ENCODE data around the gene LSM14B. TPM values are rescaled to one million over a fixed set of nuclear protein-coding genes. Genes with fewer than 3 reads are reported as not detected.

Gene LSM14B
- total RNA-seq, 1 experiment from 2014 or later = 82.4 TPM

DNA sequence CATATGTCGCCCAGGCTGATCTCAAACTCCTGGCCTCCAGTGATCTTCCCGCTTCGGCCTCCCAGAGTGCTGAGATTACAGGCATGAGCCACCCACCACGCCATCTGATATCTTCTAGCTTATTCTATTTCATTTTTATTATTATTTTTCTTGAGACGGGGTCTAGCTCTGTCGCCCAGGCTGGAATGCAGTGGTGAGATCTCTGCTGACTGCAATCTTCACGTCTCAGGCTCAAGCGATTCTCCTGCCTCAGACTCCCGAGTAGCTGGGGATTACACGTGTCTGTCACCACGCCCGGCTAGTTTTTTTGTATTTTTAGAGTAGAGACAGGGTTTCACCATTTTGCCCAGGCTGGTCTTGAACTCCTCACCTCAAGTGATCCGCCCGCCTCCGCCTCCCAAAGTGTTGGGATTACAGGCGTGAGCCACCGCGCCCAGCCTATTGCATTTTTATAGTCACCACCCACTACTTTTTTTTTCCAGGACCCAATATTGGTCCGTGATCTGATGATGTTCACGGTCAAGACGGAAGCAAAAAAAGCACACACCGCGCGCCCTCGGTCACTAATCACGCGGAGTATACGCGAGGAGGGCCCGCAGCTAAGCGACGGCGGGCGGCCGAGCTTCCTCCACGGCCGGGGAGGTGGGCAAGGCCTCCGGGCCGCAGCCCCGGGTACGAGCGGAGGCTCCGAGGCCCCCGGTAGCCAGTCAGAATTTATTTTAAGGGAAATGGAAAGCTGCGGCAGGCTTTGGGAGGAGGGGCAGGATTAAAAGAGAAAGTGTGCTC, 1.1 kb upstream of the LSM14B start:
- Histone ChIP-seq H3K18ac (ENCODE audit: insufficient read length, low read depth, low read length) (peak overlapping the region; percentile 69), H2AFZ (ENCODE audit: low read length) (no peak overlapping the region), H3K27ac (ENCODE audit: insufficient read length, low read depth, low read length) (no peak overlapping the region), H4K91ac (ENCODE audit: insufficient read length, low read depth, low read length) (no peak overlapping the region), H2BK15ac (ENCODE audit: low read depth, low read length) (no peak overlapping the region), H2BK5ac (ENCODE audit: insufficient read length, low read length) (no peak overlapping the region), H3K23me2 (ENCODE audit: insufficient read length, low read depth, low read length, poor library complexity, severe bottlenecking) (peaks cover 4% of the 10 kb centered on the region), H3K14ac (ENCODE audit: insufficient read depth, low read length) (no peak overlapping the region), H2BK120ac (ENCODE audit: low read depth, low read length, poor library complexity, severe bottlenecking) (no peak overlapping the region), H3K9ac (ENCODE audit: extremely low read depth, insufficient read length, low read length) (no peak overlapping the region), H3K79me2 (ENCODE audit: insufficient read depth, low read length) (peaks cover 9% of the 10 kb centered on the region; the same call in 1 of the 2 replicates), H3K9me3 (ENCODE audit: control insufficient read depth, low read depth, low read length) (no peaks in the 10 kb centered on the region), H4K20me1 (ENCODE audit: control insufficient read depth, insufficient read depth, insufficient read length) (peaks cover 2% of the 10 kb centered on the region), H2BK20ac (ENCODE audit: low read depth, low read length, poor library complexity, severe bottlenecking) (no peak overlapping the region), H2AK5ac (ENCODE audit: insufficient read length, low read length) (no peak overlapping the region), H3K79me1 (ENCODE audit: insufficient read depth, low read depth, low read length, poor library complexity, severe bottlenecking) (peaks cover 14% of the 10 kb centered on the region), H3K4ac (ENCODE audit: low read depth, low read length) (no peak overlapping the region), H2BK12ac (ENCODE audit: insufficient read length, low read depth, low read length) (no peak overlapping the region), H3K56ac (ENCODE audit: insufficient read length, low read depth, low read length) (no peak overlapping the region), H4K8ac (replicated peaks; ENCODE audit: insufficient read length, low read depth, low read length) (no peak overlapping the region), H3K4me2 (ENCODE audit: insufficient read depth, insufficient read length, low read length) (peak overlapping the region; percentile 39), H3T11ph (ENCODE audit: low read length) (no peak overlapping the region), H3K27me3 (ENCODE audit: insufficient read depth, low read length) (no peaks in the 10 kb centered on the region), H4K5ac (ENCODE audit: insufficient read length, low read depth, low read length) (no peak overlapping the region), H3K4me1 (ENCODE audit: insufficient read depth, low read length) (no peaks in the 10 kb centered on the region), H3K23ac (ENCODE audit: insufficient read length, low read depth, low read length) (no peak overlapping the region)
- no peaks in the 10 kb centered on the region for H3K9me3 Mint-ChIP-seq
- H3K4me1 Mint-ChIP-seq = peaks cover 27 to 47% of the 10 kb centered on the region in 2 experiments
- peak overlapping the region; percentile 94 to 95 (median 94); a peak in 6 of 7 replicates for H3K27ac Mint-ChIP-seq
- no peak for DNase-seq
- peak overlapping the region; percentile 72 to 86 for H3K4me3 Mint-ChIP-seq
- H3K36me3 Mint-ChIP-seq (ENCODE audit: insufficient read depth in 1 of 3, low read depth in 3 of 3) = peaks cover 18 to 26% (median 23%) of the 10 kb centered on the region in 3 experiments; a peak in 6 of 7 replicates
- no peaks in the 10 kb centered on the region; the same call in none of the 2 replicates for H3K27me3 Mint-ChIP-seq (ENCODE audit: low read depth)
- TF ChIP-seq, protein P1, sequence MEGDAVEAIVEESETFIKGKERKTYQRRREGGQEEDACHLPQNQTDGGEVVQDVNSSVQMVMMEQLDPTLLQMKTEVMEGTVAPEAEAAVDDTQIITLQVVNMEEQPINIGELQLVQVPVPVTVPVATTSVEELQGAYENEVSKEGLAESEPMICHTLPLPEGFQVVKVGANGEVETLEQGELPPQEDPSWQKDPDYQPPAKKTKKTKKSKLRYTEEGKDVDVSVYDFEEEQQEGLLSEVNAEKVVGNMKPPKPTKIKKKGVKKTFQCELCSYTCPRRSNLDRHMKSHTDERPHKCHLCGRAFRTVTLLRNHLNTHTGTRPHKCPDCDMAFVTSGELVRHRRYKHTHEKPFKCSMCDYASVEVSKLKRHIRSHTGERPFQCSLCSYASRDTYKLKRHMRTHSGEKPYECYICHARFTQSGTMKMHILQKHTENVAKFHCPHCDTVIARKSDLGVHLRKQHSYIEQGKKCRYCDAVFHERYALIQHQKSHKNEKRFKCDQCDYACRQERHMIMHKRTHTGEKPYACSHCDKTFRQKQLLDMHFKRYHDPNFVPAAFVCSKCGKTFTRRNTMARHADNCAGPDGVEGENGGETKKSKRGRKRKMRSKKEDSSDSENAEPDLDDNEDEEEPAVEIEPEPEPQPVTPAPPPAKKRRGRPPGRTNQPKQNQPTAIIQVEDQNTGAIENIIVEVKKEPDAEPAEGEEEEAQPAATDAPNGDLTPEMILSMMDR (conservative IDR thresholded peaks at IDR 0.05) = no peak
- WGBS (ENCODE audit: extremely low coverage, insufficient read length, low lambda C conversion rate) = no CpG with 5 or more reads among the region's 45 CpGs

Measured in H9 (cell line).